Adrenal gland (tissue), 5 donors: Measurements from ENCODE around the gene MBOAT1.

Source experiments
- POLR2A ChIP-seq, 2 donors: fragments of 450-650 bp; IDR thresholded peaks; one replicate each; pipeline ENCODE4 v1.6.1; 2017; ENCODE audit warnings: antibody characterized with exemption in 2 of 2, mild to moderate bottlenecking in 2 of 2, moderate library complexity in 1 of 2
- TF ChIP-seq, protein P1 (sequence below), 6 experiments: fragments of 450-650 bp in 4 of 6; fragments of 200-600 bp in 2 of 6; sonication (generic) in 1 of 6; IDR thresholded peaks; 1 replicate in 5 of 6; 2 replicates in 1 of 6; pipeline versions ENCODE4 v1.5.1 to v1.8.0; 2016 to 2021; ENCODE audit warnings: antibody characterized with exemption in 6 of 6, mild to moderate bottlenecking in 2 of 6, moderate library complexity in 1 of 6
- donor health status: DM: no; HTN: no; CAD: no.

DNA sequence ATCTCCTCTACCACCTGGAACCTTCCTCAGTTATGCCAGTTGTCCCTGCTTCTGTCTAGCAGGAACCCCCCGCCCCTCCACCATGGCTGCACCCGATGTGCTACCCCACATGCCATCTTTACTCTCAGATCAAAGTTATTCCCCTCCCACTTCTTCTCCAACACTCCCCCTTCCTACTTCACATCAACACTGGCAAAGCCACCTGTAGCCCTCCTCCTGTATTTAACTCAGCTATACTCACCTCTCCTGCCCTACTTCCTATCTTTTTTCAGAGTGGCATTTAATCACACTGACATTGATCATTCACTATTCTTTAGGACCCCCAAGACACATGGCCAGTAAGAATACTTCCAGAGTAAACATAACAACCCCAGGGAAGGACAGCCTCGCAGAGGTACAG lies 84.3 kb downstream of the MBOAT1 start:
- TF ChIP-seq, protein P1, sequence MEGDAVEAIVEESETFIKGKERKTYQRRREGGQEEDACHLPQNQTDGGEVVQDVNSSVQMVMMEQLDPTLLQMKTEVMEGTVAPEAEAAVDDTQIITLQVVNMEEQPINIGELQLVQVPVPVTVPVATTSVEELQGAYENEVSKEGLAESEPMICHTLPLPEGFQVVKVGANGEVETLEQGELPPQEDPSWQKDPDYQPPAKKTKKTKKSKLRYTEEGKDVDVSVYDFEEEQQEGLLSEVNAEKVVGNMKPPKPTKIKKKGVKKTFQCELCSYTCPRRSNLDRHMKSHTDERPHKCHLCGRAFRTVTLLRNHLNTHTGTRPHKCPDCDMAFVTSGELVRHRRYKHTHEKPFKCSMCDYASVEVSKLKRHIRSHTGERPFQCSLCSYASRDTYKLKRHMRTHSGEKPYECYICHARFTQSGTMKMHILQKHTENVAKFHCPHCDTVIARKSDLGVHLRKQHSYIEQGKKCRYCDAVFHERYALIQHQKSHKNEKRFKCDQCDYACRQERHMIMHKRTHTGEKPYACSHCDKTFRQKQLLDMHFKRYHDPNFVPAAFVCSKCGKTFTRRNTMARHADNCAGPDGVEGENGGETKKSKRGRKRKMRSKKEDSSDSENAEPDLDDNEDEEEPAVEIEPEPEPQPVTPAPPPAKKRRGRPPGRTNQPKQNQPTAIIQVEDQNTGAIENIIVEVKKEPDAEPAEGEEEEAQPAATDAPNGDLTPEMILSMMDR (IDR thresholded peaks at IDR 0.05): no peak
- no peak for TF ChIP-seq POLR2A (IDR thresholded peaks at IDR 0.05)
